K562 (cell line): ENCODE data around the gene RHOXF2B. TPM values are rescaled to one million over a fixed set of nuclear protein-coding genes. Genes with fewer than 3 reads are reported as not detected.

Experiments used
- ATAC-seq: fragments of 200-7000 bp; cut with Tn5 transposase; 3 replicates; pipeline ENCODE4 v1.9.1; 2020; ENCODE audit warnings: moderate library complexity
- BruUV-seq: library from RNA; stranded (reverse); fragments of 400-500 nt; replicated peaks from 2 replicates; lab custom pipeline; 2021; lab: Mats Ljungman, UMichigan
- CTCF ChIA-PET: fragments of 300-600 bp; formaldehyde crosslinking; extraction: SDS; loops from one replicate; lab custom pipeline; 2021; ENCODE audit warnings: low intra/inter-chr PET ratio; lab: Yijun Ruan, JAX
- POLR2A ChIA-PET: fragments of 300-600, 350-650 bp; sonication (Branson Sonifier 250); formaldehyde crosslinking; extraction: SDS; loops from one replicate; lab custom pipeline; 2021; ENCODE audit warnings: antibody characterized with exemption, inconsistent platforms; lab: Yijun Ruan, JAX
- DNase-seq, 4 experiments: peaks; one replicate each; pipeline versions ENCODE4 v3.0.0 to v3.0.0-alpha.2; 2011 to 2018; ENCODE audit warnings: low spot score in 3 of 4, mixed read lengths in 3 of 4; ENCODE audit errors: extremely low read depth in 1 of 4
- FAIRE-seq: peaks from 2 replicates; lab custom pipeline; 2011; peaks lifted over from hg19 to GRCh38; lab: Jason Lieb, UNC
- H2AFZ ChIP-seq: 2 replicates; pipeline ENCODE4 v1.6.0; 2011; ENCODE audit warnings: low read depth, low read length, control low read depth, inconsistent platforms
- H3K27ac ChIP-seq: fragments of 200-600 bp; 3 replicates; pipeline ENCODE4 v1.8.0; 2011; ENCODE audit warnings: low read depth, mild to moderate bottlenecking, control low read depth, inconsistent platforms, low read length, moderate library complexity, mixed read lengths; ENCODE audit errors: extremely low read depth
- H3K27me3 ChIP-seq, 2 experiments: fragments of 300-600 bp in 1 of 2; 2 replicates in 1 of 2; 3 replicates in 1 of 2; pipeline versions ENCODE4 v1.6.0 to v1.8.0; 2011; ENCODE audit warnings: inconsistent platforms in 2 of 2, low read length in 2 of 2, mild to moderate bottlenecking in 1 of 2, mixed read lengths in 1 of 2, moderate library complexity in 1 of 2; ENCODE audit not compliant: control insufficient read depth in 2 of 2, insufficient read depth in 2 of 2
- H3K36me3 ChIP-seq: fragments of 300-600 bp; 3 replicates; pipeline ENCODE4 v1.8.0; 2011; ENCODE audit warnings: mild to moderate bottlenecking, low read length, inconsistent platforms; ENCODE audit not compliant: control insufficient read depth, insufficient read depth
- H3K4me1 ChIP-seq, 2 experiments: fragments of 200-600 bp in 1 of 2; replicated peaks in 1 of 2; 2 replicates in 1 of 2; 3 replicates in 1 of 2; pipeline versions ENCODE4 v1.5.1 to v1.8.0; 2011; ENCODE audit warnings: inconsistent platforms in 2 of 2, low read length in 2 of 2, mild to moderate bottlenecking in 1 of 2, mixed read lengths in 1 of 2, moderate library complexity in 1 of 2; ENCODE audit not compliant: control insufficient read depth in 2 of 2, insufficient read depth in 2 of 2
- H3K4me2 ChIP-seq: 2 replicates; pipeline ENCODE4 v1.6.1; 2011; ENCODE audit warnings: low read length, control low read depth, inconsistent platforms, mixed read lengths; ENCODE audit not compliant: insufficient read depth
- H3K4me3 ChIP-seq: fragments of 200-600 bp; sonication (generic), shearing (Covaris generic); 2 replicates; pipeline ENCODE4 v1.5.1; 2016; ENCODE audit warnings: control low read depth, inconsistent platforms
- H3K79me2 ChIP-seq: fragments of 200-600 bp; 3 replicates; pipeline ENCODE4 v1.8.0; 2011; ENCODE audit warnings: low read length, inconsistent platforms; ENCODE audit not compliant: control insufficient read depth, insufficient read depth
- H3K9ac ChIP-seq, 2 experiments: 2 replicates each; pipeline versions ENCODE4 v1.6.0 to v1.6.1; 2011; ENCODE audit warnings: low read depth in 2 of 2, low read length in 2 of 2, control low read depth in 1 of 2, inconsistent platforms in 1 of 2, mild to moderate bottlenecking in 1 of 2, mixed read lengths in 1 of 2; ENCODE audit not compliant: insufficient read depth in 1 of 2
- H3K9me1 ChIP-seq: one replicate; pipeline ENCODE4 v1.6.0; 2011; ENCODE audit warnings: inconsistent platforms, mild to moderate bottlenecking, low read length, moderate library complexity; ENCODE audit not compliant: control insufficient read depth, insufficient read depth
- H3K9me3 ChIP-seq: replicated peaks from 2 replicates; pipeline ENCODE4 v1.5.1; 2011; ENCODE audit warnings: low read depth, low read length, inconsistent platforms; ENCODE audit not compliant: control insufficient read depth, insufficient read depth
- H4K20me1 ChIP-seq: replicated peaks from 2 replicates; pipeline ENCODE4 v1.6.1; 2011; ENCODE audit warnings: low read length, inconsistent platforms, mixed read lengths; ENCODE audit not compliant: control insufficient read depth, insufficient read depth
- CTCF ChIP-seq, 3 experiments: IDR thresholded peaks in 2 of 3; conservative IDR thresholded peaks in 1 of 3; 2 replicates each; pipeline ENCODE4 v1.5.1; 2011 to 2012; ENCODE audit warnings: low read length in 3 of 3, mild to moderate bottlenecking in 3 of 3, control low read depth in 2 of 3, improper control_type of control experiment in 1 of 3, inconsistent platforms in 1 of 3, low read depth in 1 of 3, mixed read lengths in 1 of 3, moderate library complexity in 1 of 3; ENCODE audit not compliant: insufficient read depth in 2 of 3
- HES1 ChIP-seq: fragments of 450-650 bp; IDR thresholded peaks from 2 replicates; pipeline ENCODE4 v1.6.1; 2016; ENCODE audit warnings: low read depth, mild to moderate bottlenecking, moderate library complexity
- ZMIZ1 ChIP-seq, 2 experiments: fragments of 150-350 bp in 1 of 2; IDR thresholded peaks; 2 replicates each; pipeline ENCODE4 v1.6.1; 2012 to 2016; ENCODE audit warnings: low read depth in 2 of 2, low read length in 2 of 2, mild to moderate bottlenecking in 1 of 2, moderate library complexity in 1 of 2
- WGBS: fragments of 100-300 bp; shearing (Covaris generic); methylation state at CpG from one replicate; pipeline ENCODE4 v1.1.6; 2016; ENCODE audit warnings: low coverage, mixed read lengths; ENCODE audit not compliant: insufficient coverage; ENCODE audit errors: missing lambda C conversion rate; 5-methylcytosine and 5-hydroxymethylcytosine counted together
- in situ Hi-C: fragments of 300-500 bp; cut with MboI; formaldehyde crosslinking; loops from 4 replicates; pipeline ENCODE4 v1.15.0; 2018; ENCODE audit warnings: inconsistent platforms, mixed read lengths
- intact Hi-C: fragments of 100-400 bp; cut with micrococcal nuclease; formaldehyde crosslinking; loops from 2 replicates; pipeline ENCODE4 v1.14.2; 2022
- polyA plus RNA-seq, 8 experiments: library from polyadenylated mRNA; depleted of rRNA in 4 of 8; stranded (reverse) in 5 of 8; unstranded in 3 of 8; fragments of >200 nt; fragmentation: Nextera tagmentation in 2 of 8; fragmentation: Illumina TruSeq in 1 of 8; extraction: Ambion mirVana in 2 of 8; extraction: Trizol in 1 of 8; gene quantifications; 2 replicates each; pipeline versions ENCODE4 v1.2.1 to v1.2.3, GENCODE V29; 2011 to 2014; ENCODE audit warnings: inconsistent platforms in 1 of 8, missing spikeins in 1 of 8
- total RNA-seq, 7 experiments: library from RNA; depleted of rRNA in 6 of 7; stranded (reverse); fragments of >200 nt in 6 of 7; fragmentation: Illumina TruSeq in 2 of 7; extraction: Trizol in 2 of 7; gene quantifications; 2 replicates each; pipeline versions ENCODE4 v1.2.1 to v1.2.3, GENCODE V29; 2011 to 2021; ENCODE audit warnings: low replicate concordance in 1 of 7

Gene RHOXF2B
- total and polyA plus RNA-seq, 9 of the 15 experiments (the other 6 are each of a cell fraction or from before 2014, with no cell fraction given), result 0.79 to 4.3 (median 2.2) TPM

- H2AFZ ChIP-seq, result peak overlapping the region; percentile 63; the same call in 1 of the 2 replicates
- TF ChIP-seq HES1, result no peak
- TF ChIP-seq ZMIZ1 (IDR thresholded peaks at IDR 0.05; ENCODE audit: low read depth in 2 of 2, low read length in 2 of 2), result no peak
- TF ChIP-seq CTCF (IDR thresholded peaks at IDR 0.05 in 2 of 3, conservative IDR thresholded peaks at IDR 0.05 in 1 of 3; ENCODE audit: insufficient read depth in 2 of 3, low read depth in 1 of 3, low read length in 3 of 3), result peak in 2 of 3 experiments; percentile 35; a peak in 4 of 6 replicates
- TF ChIP-seq, all 486 proteins: peak for 1
- Histone ChIP-seq H3K27ac (no peak overlapping the region), H4K20me1 (no peaks in the 10 kb centered on the region), H3K4me1 (no peaks in the 10 kb centered on the region; a peak in 1 of 5 replicates), H3K9me3 (no peaks in the 10 kb centered on the region), H3K9ac (no peak overlapping the region), H3K4me3 (no peak overlapping the region), H3K79me2 (no peaks in the 10 kb centered on the region), H3K9me1 (no peaks in the 10 kb centered on the region), H3K4me2 (no peak overlapping the region), H3K36me3 (no peaks in the 10 kb centered on the region), H3K27me3 (no peaks in the 10 kb centered on the region)
- intact Hi-C loops, result loop anchor here (10.0 kb wide), 2 partner anchors 55 to 125 kb away; no protein-coding TSS in a partner anchor
- CTCF ChIA-PET, result no interaction called here
- peak; percentile 63 for ATAC-seq
- WGBS, result no CpG with 5 or more reads among the region's 2 CpGs
- BruUV-seq, result no TSS peak
- no peak for FAIRE-seq
- in situ Hi-C loops, result no loop called here
- POLR2A ChIA-PET, result interaction anchor here (1.1 kb wide), 1 partner anchor 28 kb away, joined by 5 read pairs; no protein-coding TSS in a partner anchor
- peak in 1 of 4 experiments; percentile 8 for DNase-seq
Measured at GRCh38 chrX:120090208-120090607, 12.7 kb upstream of the RHOXF2B start.
